ENCODE results near the gene HBEGF.
"Not testable (repeated sequence)": the region's sequence is repeated elsewhere in the genome, so short reads cannot be mapped to it uniquely, and the experiment has no call there.

Gene HBEGF

GRCh38 chr5:140351609-140352334 is 5.4 kb upstream of the HBEGF start:
- no peak overlapping the region for H3K4me3 Mint-ChIP-seq
- peaks cover 12 to 21% of the 10 kb centered on the region in 2 donors for H3K4me1 Mint-ChIP-seq
- no peak overlapping the region for H3K27ac Mint-ChIP-seq
- no peaks in the 10 kb centered on the region for H3K9me3 Mint-ChIP-seq
- DNase-seq (peak; percentile 43), ATAC-seq (replicated peaks) (peak; percentile 81 to 87)
- H3K36me3 Mint-ChIP-seq = peaks cover 0 to 3% of the 10 kb centered on the region in 2 donors
- H3K27me3 Mint-ChIP-seq = peaks cover 0 to 8% of the 10 kb centered on the region in 2 donors

GRCh38 chr5:140349244-140349643 is 2.8 kb upstream of the HBEGF start:
- Mint-ChIP-seq H3K27ac (no peak overlapping the region), H3K9me3 (no peaks in the 10 kb centered on the region), H3K4me1 (peaks cover 26 to 43% of the 10 kb centered on the region in 2 donors), H3K36me3 (peaks cover 0 to 3% of the 10 kb centered on the region in 2 donors), H3K27me3 (peaks cover 0 to 8% of the 10 kb centered on the region in 2 donors), H3K4me3 (no peak overlapping the region)
- ATAC-seq (replicated peaks) = no peak
- no peak for DNase-seq

GRCh38 chr5:140348104-140348503 is 1.7 kb upstream of the HBEGF start:
- Mint-ChIP-seq H3K4me3 (peak overlapping the region in 1 of 2 donors; percentile 28), H3K4me1 (peaks cover 34 to 55% of the 10 kb centered on the region in 2 donors), H3K36me3 (peaks cover 0 to 3% of the 10 kb centered on the region in 2 donors), H3K9me3 (no peaks in the 10 kb centered on the region), H3K27ac (no peak overlapping the region), H3K27me3 (peaks cover 0 to 8% of the 10 kb centered on the region in 2 donors)
- DNase-seq = no peak
- ATAC-seq (replicated peaks) = no peak

GRCh38 chr5:140347360-140347759 is 957 bp upstream of the HBEGF start:
- H3K4me1 Mint-ChIP-seq = peaks cover 41 to 62% of the 10 kb centered on the region in 2 donors
- H3K27ac Mint-ChIP-seq = no peak overlapping the region
- H3K9me3 Mint-ChIP-seq = no peaks in the 10 kb centered on the region
- H3K36me3 Mint-ChIP-seq = peaks cover 0 to 3% of the 10 kb centered on the region in 2 donors
- DNase-seq = no peak
- ATAC-seq (replicated peaks) = no peak
- H3K27me3 Mint-ChIP-seq = peaks cover 0 to 8% of the 10 kb centered on the region in 2 donors
- peak overlapping the region; percentile 57 to 87 for H3K4me3 Mint-ChIP-seq

GRCh38 chr5:140345919-140346347 is 470 bp downstream of the HBEGF start:
- Mint-ChIP-seq H3K27me3 (peaks cover 0 to 8% of the 10 kb centered on the region in 2 donors), H3K4me3 (peak overlapping the region; percentile 82 to 87), H3K27ac (peak overlapping the region; percentile 37), H3K4me1 (peaks cover 47 to 76% of the 10 kb centered on the region in 2 donors), H3K9me3 (peaks cover 3% of the 10 kb centered on the region in 2 donors), H3K36me3 (peaks cover 5 to 6% of the 10 kb centered on the region in 2 donors)
- ATAC-seq (replicated peaks) = no peak
- DNase-seq = no peak

- no peak for DNase-seq
- peaks cover 0 to 8% of the 10 kb centered on the region in 2 donors for H3K27me3 Mint-ChIP-seq
- H3K36me3 Mint-ChIP-seq = peaks cover 5 to 9% of the 10 kb centered on the region in 2 donors
- peaks cover 51 to 82% of the 10 kb centered on the region in 2 donors for H3K4me1 Mint-ChIP-seq
- H3K27ac Mint-ChIP-seq = no peak overlapping the region
- ATAC-seq (replicated peaks) = no peak
- H3K9me3 Mint-ChIP-seq = peaks cover 3% of the 10 kb centered on the region in 2 donors
- H3K4me3 Mint-ChIP-seq = peak overlapping the region; percentile 51 to 78
These were observed 1.6 kb downstream of the HBEGF start for GRCh38 chr5:140344683-140345423.

- not testable (repeated sequence) for H3K9me3 Mint-ChIP-seq; H3K27me3 Mint-ChIP-seq; ATAC-seq (replicated peaks); H3K27ac Mint-ChIP-seq; DNase-seq; H3K36me3 Mint-ChIP-seq; H3K4me3 Mint-ChIP-seq
- peaks cover 50 to 82% of the 10 kb centered on the region in 2 donors for H3K4me1 Mint-ChIP-seq
These were observed 2.6 kb downstream of the HBEGF start for GRCh38 chr5:140343849-140344248.

GRCh38 chr5:140342896-140343295 is 3.5 kb downstream of the HBEGF start:
- Mint-ChIP-seq H3K36me3 (peaks cover 3 to 9% of the 10 kb centered on the region in 2 donors), H3K27me3 (no peaks in the 10 kb centered on the region), H3K27ac (peak overlapping the region; percentile 78), H3K4me3 (peak overlapping the region in 1 of 2 donors; percentile 71), H3K4me1 (peaks cover 42 to 73% of the 10 kb centered on the region in 2 donors), H3K9me3 (peaks cover 3% of the 10 kb centered on the region in 2 donors)
- DNase-seq (no peak), ATAC-seq (replicated peaks) (no peak)

- H3K36me3 Mint-ChIP-seq = peaks cover 3 to 9% of the 10 kb centered on the region in 2 donors
- H3K27me3 Mint-ChIP-seq = no peaks in the 10 kb centered on the region
- H3K27ac Mint-ChIP-seq = peak overlapping the region; percentile 78
- H3K4me1 Mint-ChIP-seq = peaks cover 42 to 66% of the 10 kb centered on the region in 2 donors
- DNase-seq = peak; percentile 43
- ATAC-seq (replicated peaks) = peak; percentile 47 to 57
- peaks cover 3% of the 10 kb centered on the region in 2 donors for H3K9me3 Mint-ChIP-seq
- peak overlapping the region; percentile 57 to 71 for H3K4me3 Mint-ChIP-seq
These were observed 4.1 kb downstream of the HBEGF start for GRCh38 chr5:140342287-140342686.

GRCh38 chr5:140341591-140341990 is 4.8 kb downstream of the HBEGF start:
- ATAC-seq (replicated peaks) (no peak), DNase-seq (no peak)
- no peak overlapping the region for H3K4me3 Mint-ChIP-seq
- H3K4me1 Mint-ChIP-seq = peaks cover 38 to 60% of the 10 kb centered on the region in 2 donors
- no peak overlapping the region for H3K27ac Mint-ChIP-seq
- no peaks in the 10 kb centered on the region for H3K27me3 Mint-ChIP-seq
- H3K36me3 Mint-ChIP-seq = peaks cover 3 to 9% of the 10 kb centered on the region in 2 donors
- H3K9me3 Mint-ChIP-seq = peaks cover 3% of the 10 kb centered on the region in 2 donors

- H3K9me3 Mint-ChIP-seq = peaks cover 3% of the 10 kb centered on the region in 2 donors
- H3K4me1 Mint-ChIP-seq = peaks cover 37 to 53% of the 10 kb centered on the region in 2 donors
- H3K27ac Mint-ChIP-seq = no peak overlapping the region
- H3K36me3 Mint-ChIP-seq = peaks cover 3 to 15% of the 10 kb centered on the region in 2 donors
- H3K27me3 Mint-ChIP-seq = no peaks in the 10 kb centered on the region
- no peak for DNase-seq
- no peak overlapping the region for H3K4me3 Mint-ChIP-seq
- ATAC-seq (replicated peaks) = no peak
These were observed 5.7 kb downstream of the HBEGF start for GRCh38 chr5:140340605-140341121.

GRCh38 chr5:140339636-140340035 is 6.8 kb downstream of the HBEGF start:
- no peak for ATAC-seq (replicated peaks)
- H3K4me3 Mint-ChIP-seq = no peak overlapping the region
- H3K27ac Mint-ChIP-seq = no peak overlapping the region
- H3K9me3 Mint-ChIP-seq = peaks cover 3% of the 10 kb centered on the region in 2 donors
- DNase-seq = no peak
- H3K36me3 Mint-ChIP-seq = peaks cover 3 to 22% of the 10 kb centered on the region in 2 donors
- peaks cover 31 to 43% of the 10 kb centered on the region in 2 donors for H3K4me1 Mint-ChIP-seq
- H3K27me3 Mint-ChIP-seq = no peaks in the 10 kb centered on the region

- Mint-ChIP-seq H3K9me3 (peaks cover 3% of the 10 kb centered on the region in 2 donors), H3K4me3 (no peak overlapping the region), H3K27me3 (no peaks in the 10 kb centered on the region), H3K27ac (no peak overlapping the region), H3K36me3 (peaks cover 3 to 26% of the 10 kb centered on the region in 2 donors), H3K4me1 (peaks cover 25 to 36% of the 10 kb centered on the region in 2 donors)
- DNase-seq = no peak
- no peak for ATAC-seq (replicated peaks)
These were observed 7.5 kb downstream of the HBEGF start for GRCh38 chr5:140338908-140339307.

- DNase-seq (no peak), ATAC-seq (replicated peaks) (no peak)
- H3K27me3 Mint-ChIP-seq = no peaks in the 10 kb centered on the region
- no peak overlapping the region for H3K4me3 Mint-ChIP-seq
- peaks cover 3 to 30% of the 10 kb centered on the region in 2 donors for H3K36me3 Mint-ChIP-seq
- peaks cover 21 to 30% of the 10 kb centered on the region in 2 donors for H3K4me1 Mint-ChIP-seq
- H3K9me3 Mint-ChIP-seq = peaks cover 3% of the 10 kb centered on the region in 2 donors
- H3K27ac Mint-ChIP-seq = no peak overlapping the region
These were observed 8.1 kb downstream of the HBEGF start for GRCh38 chr5:140338336-140338735.

All from stimulated activated naive B cell treated with anti-CD40 and anti-IgM and Interleukin-4, amounts not matched to agents 10 μg/mL and 1 μg/mL and 100 μg/mL, for 72 hours (primary cell).